Activated CD8-positive, alpha-beta memory T cell treated with anti-CD3 and anti-CD28 coated beads for 4 hours (primary cell): ENCODE data around the gene DDAH1.
"Not testable (repeated sequence)": the region's sequence is repeated elsewhere in the genome, so short reads cannot be mapped to it uniquely, and the experiment has no call there.

Experiments used
- DNase-seq, 2 donors: peaks; one replicate each; pipeline ENCODE4 v3.0.0-alpha.2; 2020; ENCODE audit warnings: low read depth in 2 of 2

DDAH1 gene

GRCh38 chr1:85470130-85470529, 5.2 kb upstream of the DDAH1 start:
- DNase-seq: not testable (repeated sequence)

DNA sequence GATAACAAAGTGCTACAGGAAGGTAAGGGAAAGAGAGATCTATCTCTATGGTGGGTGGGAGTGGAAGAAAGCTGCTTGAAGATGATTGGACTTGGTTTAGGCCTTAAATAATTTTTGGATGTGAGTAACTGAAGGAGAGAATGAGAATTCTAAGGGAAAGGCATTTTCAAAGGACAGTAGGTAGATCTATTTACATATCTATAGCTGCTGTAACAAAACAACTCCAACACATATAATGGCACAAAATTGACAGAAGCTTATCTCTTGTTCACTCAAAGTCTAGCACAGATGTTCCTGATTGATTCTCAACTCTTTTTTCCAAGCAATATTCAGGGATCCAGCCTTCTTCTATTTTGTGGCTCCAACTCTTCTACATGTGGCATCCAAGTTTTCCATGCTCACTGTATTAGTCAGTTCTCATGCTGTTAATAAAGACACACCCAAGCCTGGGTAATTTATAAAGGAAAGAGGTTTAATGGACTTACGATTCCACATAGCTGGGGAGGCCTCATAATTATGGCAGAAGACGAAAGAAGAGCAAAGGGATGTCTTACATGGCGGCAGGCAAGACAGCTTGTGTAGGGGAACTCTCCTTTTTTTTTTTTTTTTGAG, 3.1 kb upstream of the DDAH1 start:
- DNase-seq: no peak

DNA sequence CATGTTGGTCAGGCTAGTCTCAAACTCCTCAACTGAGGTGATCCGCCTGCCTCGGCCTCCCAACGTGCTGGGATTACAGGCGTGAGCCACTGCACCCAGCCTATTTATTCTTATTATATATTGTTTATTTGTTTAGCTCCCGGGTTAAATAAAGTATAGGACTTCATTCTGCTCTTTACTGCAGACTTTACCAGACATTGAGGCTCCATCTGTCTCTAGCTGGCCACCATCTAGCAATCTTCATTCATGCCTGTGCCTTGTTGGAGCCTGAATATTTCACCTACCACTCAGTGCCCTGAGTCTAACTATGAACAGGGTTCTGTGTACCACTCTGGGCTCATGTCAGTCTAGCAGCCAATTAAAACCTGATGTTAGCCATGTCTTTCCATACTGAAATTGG, 2.1 kb upstream of the DDAH1 start:
- DNase-seq: no peak

DNA sequence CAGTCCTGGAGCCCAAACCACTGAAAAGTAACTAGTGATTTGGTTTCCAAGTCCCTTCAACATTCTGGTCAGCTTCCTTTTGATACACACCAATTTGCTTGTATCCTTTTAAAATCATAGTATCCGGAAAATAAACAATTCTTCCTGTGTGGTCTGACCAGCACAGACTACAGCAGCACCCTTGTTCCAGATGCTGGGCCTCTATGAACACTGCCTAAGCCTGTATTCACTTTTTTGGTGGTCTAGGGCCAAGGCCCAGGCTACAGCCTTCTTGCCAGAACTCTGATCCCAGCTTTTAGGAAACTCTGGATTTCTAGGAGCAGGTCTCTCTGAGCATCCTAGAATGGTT, 801 bp upstream of the DDAH1 start:
- no peak for DNase-seq

- DNase-seq: no peak
Observed at GRCh38 chr1:85464497-85465098, 361 bp downstream of the DDAH1 start.

DNA sequence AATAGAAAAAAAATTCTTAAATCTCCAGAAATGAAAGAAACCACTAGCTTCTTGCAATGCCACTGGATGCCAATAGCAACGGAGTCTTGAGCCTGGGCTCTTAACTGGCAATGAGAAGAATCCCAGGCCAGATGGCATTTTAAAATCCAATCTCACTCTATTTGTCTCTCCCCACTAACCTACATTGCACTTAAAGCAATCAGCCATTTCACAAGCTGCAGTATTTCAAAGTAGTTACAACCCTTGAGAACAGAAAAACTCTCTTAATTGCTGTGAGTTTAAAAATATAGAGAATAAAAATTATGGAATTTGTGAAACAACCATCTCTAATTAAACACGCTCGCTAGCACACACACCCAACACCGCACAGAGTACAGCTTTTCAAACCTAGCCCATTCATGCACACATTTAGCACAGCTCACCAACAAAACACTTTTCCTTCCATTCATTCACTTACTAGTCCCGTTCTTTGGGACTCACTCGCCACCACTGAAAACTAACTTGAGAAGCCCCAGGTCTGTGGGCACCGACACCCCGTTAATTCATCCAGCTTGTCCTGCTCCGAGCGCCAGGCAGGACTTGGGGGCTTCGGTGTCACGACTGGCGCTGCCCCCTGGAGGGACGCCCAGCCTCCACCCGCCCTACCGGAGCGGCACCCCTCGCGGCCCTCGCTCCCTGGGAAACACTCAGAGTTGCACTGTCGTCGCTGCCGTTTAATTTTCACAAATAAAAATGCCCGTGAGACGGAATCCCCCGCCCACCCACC, 1.0 kb downstream of the DDAH1 start:
- DNase-seq: no peak

GRCh38 chr1:85462931-85463649, 1.9 kb downstream of the DDAH1 start:
- no peak for DNase-seq

DNA sequence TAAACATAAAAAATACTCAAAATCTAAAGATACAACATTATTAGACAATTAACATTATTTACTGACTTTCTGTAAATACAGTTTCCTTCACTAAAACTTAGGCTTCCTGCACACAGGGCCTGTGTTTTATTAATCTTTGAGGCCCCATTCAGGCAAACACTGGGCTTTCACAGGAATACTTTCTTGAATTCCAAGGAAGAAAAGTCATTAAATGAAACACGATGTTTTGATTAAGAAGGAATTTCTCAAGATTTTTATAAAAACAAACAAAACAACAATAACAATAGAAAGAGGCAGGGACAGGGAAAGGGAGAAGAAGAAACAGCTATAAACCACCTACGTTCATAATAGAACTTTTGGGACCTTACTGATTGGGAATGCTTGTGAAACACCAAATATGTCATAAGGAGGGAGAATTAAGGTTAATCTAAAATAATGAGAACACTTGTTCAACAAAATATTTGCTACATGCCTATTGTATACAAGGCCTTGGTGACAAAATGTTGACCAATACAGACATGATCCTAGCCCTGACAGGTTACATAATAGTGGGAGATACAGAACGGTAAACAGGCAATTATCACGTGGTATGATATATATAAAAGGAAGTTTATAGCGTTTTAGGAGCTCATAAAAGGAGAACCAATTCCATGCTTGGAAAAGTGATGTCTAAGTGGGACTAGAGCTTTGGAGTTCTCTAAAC, 3.6 kb downstream of the DDAH1 start:
- DNase-seq: no peak

DNA sequence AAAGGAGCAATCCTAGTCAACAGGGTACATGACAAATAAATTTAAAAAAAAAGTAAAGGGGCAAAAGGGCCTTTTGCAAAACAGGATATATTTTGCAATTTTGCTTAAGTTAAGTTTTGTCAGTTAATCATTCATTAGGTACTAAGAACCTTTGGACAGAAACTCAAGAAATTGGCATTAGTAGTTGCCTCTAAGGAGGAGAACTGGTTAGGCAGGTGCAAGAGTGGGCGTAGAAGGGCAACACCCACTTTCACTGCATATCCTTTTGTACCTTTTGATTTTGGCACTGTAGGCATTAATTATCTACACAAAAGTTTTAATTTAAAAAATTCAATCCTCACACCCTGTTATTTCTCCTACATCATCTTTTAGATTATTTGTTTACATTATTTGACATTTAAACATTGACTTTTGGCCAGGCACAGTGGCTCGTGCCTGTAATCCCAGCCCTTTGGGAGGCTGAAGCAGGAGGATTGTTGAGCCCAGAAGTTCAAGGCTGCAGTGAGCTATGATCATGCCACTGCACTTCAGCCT, 4.3 kb downstream of the DDAH1 start:
- no peak for DNase-seq

- DNase-seq: no peak
Observed at GRCh38 chr1:85459290-85459689, 5.7 kb downstream of the DDAH1 start.

- no peak for DNase-seq
Observed at GRCh38 chr1:85454214-85454613, 10.7 kb downstream of the DDAH1 start.

- DNase-seq: no peak
Observed at GRCh38 chr1:85453640-85454194, 11.2 kb downstream of the DDAH1 start.

DNA sequence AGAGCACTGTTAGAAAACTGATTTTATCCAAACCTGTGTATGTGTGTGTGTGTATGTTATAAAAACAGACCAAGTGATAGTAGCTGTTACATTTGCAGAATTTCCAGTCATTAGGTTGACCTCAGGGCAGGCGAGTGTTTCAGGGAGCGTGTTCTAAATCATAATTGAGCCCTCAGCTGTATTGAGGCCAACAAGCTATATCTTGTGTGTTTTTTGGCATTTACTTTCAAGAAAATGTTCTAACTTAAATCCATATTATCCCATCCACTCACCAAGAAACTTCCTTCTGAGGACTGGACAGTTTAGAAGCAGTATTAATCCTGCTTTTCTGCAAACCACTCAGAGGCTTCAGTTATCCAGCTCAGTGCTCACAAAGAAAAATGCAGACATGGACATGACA, 12.0 kb downstream of the DDAH1 start:
- DNase-seq: no peak

DNA sequence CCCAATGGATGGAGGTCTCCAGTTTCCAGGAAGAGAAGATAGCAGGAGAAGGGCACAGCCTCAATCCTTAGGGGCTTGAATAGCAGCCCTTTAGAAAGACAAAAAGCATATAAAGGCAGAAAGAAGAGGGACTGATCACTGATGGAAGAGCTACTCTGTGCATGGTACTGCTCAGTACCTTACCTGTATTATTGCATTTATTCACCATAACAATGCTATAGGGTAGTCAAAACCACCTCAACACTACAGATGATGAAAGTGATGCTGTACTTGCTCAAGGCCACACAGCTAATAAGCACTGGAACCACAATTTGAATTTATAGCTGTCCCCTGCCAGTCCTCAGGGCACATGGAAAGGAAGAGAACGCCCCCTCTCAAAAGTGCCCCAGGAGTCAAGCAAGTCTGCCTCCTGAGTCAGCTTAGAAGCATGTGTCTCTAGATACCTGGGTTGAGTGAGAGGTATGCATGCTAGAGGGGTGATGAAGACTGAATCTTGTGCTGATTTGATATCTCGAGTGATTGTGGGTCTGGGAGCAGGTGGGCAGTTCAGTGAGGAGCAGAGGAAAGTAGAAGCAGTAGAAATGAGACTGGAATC, 13.6 kb downstream of the DDAH1 start:
- DNase-seq: no peak

DNA sequence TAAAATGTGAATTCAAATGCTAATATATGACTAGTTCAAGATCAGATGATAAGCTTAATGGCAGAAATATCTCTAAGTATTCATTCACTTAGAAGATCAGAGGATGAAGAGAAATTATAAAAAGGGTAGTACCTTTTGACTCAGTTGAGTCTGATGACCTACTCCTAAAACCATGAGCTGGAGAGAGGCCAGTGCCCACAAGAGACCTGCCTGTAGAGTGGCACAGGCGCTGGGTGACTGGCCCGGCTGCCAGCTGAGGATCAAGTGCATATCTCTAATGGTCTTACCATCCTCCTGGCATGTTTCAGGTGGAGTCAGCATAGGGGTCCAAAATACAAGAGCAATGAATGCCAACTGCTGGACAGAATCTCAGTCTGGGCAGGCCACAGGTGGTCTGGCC, 14.1 kb downstream of the DDAH1 start:
- DNase-seq: no peak

DNA sequence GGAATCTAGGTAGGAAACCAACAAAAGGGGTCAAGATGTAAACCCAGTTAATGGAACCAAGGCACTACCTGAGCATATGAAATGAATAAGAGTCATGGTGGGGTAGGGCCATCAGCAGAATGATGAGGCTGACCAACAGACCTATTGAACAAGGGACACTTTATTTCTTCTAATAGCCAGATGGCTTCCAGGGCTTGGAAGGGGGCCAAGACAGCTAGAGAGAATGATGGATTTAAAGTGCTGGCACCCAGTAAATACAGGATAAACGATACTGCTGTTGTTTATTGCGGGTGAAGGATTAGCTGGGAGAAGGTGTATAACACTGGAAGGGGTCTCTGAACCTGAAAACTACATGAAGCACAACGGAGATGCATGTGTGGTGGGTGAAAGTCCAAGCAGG, 15.6 kb downstream of the DDAH1 start:
- no peak for DNase-seq

- no peak for DNase-seq
Observed at GRCh38 chr1:85448358-85448757, 16.6 kb downstream of the DDAH1 start.

- DNase-seq: no peak
Observed at GRCh38 chr1:85447006-85447943, 17.7 kb downstream of the DDAH1 start.

DNA sequence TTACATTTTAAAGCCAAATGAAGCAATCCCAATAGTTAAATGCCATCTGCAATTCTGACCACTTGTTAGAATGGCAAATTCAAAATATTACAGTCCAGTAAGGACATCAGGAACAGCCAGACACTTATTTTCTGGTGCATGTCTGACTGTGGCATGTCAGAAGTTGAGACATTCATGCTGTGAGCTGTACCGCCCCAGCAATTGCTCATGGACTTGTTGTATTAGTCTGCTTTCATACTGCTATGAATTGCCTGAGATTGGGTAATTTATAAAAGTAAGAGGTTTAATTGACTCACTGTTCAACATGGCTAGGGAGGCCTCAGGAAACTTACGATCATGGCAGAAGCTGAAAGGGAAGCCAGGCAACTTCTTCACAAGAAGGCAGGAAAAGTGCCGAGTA, 19.1 kb downstream of the DDAH1 start:
- no peak for DNase-seq

- DNase-seq: no peak
Observed at GRCh38 chr1:85444381-85444780, 20.6 kb downstream of the DDAH1 start.
